ENCODE data around the gene LDLRAD3.

The LDLRAD3 gene

GRCh38 chr11:36213393-36213840, 269.6 kb downstream of the LDLRAD3 start:
- DNase-seq (ENCODE audit: low read depth): no peak

GRCh38 chr11:36214480-36214879, 270.6 kb downstream of the LDLRAD3 start:
- DNase-seq (ENCODE audit: low read depth): no peak

- no peak for DNase-seq (ENCODE audit: low read depth)
Observed at GRCh38 chr11:36214976-36215692, 271.3 kb downstream of the LDLRAD3 start.

- DNase-seq (ENCODE audit: low read depth): no peak
Observed at GRCh38 chr11:36215693-36216060, 271.8 kb downstream of the LDLRAD3 start.

DNA sequence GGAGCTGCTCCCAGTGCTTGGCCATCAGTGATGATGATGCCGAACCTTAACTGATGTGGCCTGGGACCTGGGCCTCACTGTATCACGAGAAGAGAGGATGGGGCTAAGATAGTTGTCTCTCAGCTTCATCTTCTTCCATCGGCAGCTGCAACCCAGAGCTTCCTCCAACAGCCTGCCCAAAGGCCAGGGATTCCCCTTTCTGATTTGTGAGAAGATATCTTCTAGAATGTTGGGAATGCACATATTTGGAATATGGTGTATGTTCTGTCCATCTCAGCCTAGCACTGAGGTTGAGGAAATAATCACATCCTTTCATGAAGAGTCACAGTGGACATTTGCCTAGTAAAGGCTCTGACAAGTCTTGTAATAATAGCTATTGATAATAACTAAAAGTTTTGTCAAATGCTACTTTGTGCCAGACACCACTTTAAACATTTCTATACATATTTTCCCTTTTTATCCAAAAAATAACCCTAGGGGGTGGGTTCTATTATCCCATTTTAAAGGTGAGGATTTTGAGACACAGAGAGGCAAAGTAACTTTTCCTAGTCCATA, 272.3 kb downstream of the LDLRAD3 start:
- no peak for DNase-seq (ENCODE audit: low read depth)

DNA sequence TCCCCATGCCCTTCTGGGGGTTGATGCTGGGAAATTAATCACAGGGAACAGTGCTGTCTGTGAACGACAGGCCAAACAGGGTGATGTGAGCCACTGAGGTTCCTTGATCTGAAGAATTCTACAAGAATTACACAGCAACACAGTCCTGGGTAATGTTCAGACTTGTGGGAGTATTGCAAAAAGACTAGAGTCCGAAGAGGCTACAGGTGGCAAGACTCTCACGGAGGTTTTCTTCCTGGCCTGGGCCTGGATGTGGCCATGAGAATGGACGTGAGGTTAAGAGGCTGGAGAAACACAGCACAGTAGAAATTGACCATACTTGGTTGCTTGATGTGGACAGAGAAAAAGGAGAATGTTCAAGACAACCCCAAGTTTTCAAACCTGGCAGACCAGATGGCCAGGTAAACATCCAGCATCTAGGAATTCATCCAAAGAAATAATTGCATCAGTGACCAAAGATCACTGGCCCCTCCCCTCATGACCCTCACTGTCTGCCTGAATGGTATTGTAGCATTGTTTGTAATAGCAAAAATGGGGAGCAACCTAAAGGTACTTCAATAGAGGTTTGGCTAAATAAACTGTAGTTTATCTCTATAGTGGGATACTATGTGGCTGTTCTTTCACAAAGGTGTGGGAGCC, 274.5 kb downstream of the LDLRAD3 start:
- no peak for DNase-seq (ENCODE audit: low read depth)

DNA sequence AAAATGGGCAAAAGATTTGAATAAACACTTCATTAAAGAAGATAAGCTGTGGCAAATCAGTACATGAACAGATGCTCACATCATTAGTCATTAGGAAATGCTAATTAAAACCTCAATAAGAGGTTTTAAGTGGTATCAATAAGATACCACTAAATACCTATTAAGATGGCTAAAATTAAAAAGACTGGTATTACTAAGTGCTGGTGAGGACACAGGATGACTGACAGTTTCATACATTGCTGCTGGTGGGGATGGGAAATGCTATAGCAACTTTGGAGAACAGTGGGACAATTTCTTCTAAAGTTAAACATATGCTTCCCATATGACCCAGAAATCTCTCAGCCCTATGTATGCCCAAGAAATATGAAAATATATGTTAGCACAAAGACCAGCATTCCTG, 276.1 kb downstream of the LDLRAD3 start:
- no peak for DNase-seq (ENCODE audit: low read depth)

DNA sequence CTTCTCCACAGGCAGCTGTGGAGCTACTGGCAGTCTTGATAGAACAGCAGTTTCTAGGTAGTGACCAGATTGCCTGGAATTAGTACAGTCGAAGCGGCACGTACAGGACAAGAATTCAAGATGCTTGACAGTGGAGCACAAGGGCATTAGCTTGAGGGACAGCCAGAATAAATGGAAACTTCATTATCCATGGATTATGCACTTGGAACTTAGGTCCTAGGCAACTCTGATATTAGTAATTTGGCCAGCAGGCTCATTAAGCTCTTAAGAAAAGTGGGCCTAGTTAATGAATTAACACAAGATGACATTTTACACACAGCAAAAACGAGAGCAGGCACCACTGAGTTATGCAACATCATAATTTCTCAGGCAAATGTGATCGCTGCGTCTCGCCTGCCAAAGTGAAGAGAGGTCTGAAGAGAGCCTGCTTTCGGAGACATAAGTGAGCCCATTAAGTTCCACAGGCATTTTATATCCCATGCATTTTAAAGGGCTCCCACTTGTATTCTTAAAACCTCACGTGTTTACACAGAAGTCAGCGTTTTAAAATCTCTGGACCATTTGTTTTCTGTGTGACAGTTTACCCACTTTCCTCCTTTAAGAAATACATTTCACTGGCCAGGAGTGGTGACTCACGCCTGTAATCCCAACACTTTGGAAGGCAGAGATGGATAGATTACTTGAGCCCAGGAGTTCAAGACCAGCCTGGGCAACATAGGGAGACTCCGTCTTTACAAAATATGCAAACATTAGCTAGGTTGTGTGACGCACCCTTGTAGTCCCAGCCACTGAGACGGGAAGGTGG, 279.2 kb downstream of the LDLRAD3 start:
- DNase-seq (ENCODE audit: low read depth): no peak

DNA sequence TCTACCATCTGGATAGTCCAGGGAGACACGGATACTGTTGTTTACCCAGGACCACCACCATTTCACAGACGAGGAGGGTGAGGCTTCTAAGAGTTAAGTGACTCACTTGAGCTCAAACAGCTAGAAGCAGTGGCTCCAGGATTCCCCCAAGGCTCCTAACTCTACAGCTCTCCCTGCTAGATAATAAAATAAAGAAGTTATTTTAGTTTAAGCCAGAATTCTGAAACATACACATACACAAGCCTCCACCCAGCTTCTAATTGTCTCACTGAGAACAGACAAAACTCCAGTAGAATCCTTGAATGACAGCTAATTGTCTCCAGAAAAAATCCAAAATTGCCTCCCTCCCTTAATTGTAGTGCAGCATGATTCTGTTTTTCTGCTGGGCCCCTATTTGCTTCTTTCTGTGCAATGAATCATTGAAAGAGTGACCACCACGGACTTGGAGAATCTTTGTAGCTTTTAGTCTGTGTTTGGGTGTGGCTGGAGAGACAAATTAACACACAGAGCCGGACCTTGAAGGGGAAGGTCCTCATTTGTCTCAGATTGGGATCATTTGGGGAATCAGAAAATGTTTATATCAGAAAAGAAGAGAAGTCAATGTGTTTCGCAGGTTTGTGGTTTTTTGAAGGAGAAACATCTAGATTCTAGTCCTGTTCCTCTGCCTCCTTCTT, 280.5 kb downstream of the LDLRAD3 start:
- DNase-seq (ENCODE audit: low read depth): no peak

DNA sequence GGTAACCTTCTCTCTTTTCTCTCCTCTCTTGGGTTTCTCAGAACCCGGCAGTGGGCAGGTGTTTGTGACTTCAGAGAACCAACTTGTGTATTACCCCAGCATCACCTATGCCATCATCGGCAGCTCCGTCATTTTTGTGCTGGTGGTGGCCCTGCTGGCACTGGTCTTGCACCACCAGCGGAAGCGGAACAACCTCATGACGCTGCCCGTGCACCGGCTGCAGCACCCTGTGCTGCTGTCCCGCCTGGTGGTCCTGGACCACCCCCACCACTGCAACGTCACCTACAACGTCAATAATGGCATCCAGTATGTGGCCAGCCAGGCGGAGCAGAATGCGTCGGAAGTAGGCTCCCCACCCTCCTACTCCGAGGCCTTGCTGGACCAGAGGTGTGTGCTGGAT, 283.2 kb downstream of the LDLRAD3 start:
- DNase-seq (ENCODE audit: low read depth): no peak

- no peak for DNase-seq (ENCODE audit: low read depth)
Observed at GRCh38 chr11:36228689-36229088, 284.8 kb downstream of the LDLRAD3 start.

- no peak for DNase-seq (ENCODE audit: low read depth)
Observed at GRCh38 chr11:36229091-36229705, 285.3 kb downstream of the LDLRAD3 start.

DNA sequence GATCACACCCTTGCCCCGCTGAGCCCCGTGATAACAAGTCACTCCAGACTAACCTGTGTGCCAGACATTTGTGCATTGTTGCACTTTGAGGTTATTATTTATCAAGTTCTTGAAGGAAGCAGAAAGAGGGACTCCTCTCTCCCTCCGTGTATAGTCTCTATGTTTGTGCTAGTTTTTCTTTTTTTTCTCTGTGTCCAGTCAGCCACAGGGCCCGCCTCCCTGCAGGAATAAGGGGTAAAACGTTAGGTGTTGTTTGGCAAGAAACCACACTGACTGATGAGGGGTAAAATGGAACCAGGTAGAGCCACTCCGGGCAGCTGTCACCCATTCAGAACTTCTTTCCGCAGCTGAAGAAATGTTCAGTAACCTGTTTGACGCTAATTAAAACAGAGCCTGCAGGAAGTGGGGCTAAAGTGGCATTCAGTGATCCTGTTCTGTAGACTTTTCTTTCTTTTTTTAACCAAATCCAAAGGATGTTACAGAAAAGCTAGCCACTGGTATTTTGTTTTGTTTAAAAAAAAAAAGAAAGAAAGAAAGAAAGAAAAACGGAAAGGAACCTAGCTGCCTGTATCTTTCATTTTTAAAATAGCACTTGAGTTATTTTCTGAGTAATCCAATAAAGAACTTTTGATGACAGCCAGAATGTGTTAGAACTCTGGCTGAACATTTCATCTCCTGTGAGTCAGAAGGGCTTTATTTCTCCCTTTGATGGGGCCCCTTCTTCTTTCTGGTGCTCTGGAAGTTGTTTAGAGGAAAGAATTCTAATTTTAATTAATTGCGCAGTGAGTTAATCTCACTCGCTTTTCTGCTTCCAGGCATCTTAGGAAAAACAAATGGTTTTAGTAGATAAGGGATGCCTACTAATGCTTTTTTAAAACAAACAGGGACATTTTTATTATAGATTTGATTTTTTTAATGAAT, 287.2 kb downstream of the LDLRAD3 start:
- DNase-seq (ENCODE audit: low read depth): no peak

GRCh38 chr11:36233204-36233603, 289.3 kb downstream of the LDLRAD3 start:
- DNase-seq (ENCODE audit: low read depth): no peak

GRCh38 chr11:36234825-36235224, 291.0 kb downstream of the LDLRAD3 start:
- DNase-seq (ENCODE audit: low read depth): no peak

DNA sequence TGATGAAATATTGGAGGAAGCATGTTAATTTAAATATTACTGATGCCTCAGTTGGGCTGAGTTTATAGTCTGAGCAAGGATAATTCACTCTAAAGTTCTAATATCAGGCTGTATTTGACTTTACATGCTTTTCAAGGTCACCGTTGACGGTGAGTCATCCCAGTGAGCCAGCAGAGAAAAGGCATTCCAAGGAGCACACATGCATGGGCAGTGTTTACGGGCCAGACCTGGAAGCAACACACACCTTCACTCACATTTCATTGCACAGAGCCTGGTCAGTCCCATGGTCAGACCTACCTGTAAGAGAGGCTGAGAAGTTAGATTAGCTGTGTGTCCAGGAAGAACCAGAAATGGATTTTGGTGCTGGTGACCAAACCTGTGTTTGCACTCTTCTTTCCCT, 291.9 kb downstream of the LDLRAD3 start:
- DNase-seq (ENCODE audit: low read depth): no peak

DNA sequence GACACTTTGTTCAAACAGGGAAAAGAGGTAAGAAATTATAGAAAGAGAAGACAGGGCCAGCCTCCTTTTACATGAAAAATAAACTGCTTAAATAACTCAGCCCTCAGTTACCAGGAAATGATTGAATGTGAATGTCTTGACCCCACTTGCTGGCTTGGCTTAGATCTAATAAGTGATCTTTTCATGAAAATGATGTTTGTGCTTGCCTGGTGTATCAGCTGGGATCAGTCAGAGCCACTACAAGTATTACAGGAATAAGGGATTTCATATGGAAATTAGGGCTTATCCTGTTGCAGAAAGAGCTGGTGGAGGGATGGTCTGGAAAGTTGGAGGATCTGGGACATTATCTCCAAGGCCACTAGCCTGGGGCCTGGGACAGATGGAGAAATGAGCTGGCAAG, 293.5 kb downstream of the LDLRAD3 start:
- no peak for DNase-seq (ENCODE audit: low read depth)

- DNase-seq (ENCODE audit: low read depth): no peak
Observed at GRCh38 chr11:36238036-36238631, 294.3 kb downstream of the LDLRAD3 start.

GRCh38 chr11:36238881-36239280, 295.0 kb downstream of the LDLRAD3 start:
- no peak for DNase-seq (ENCODE audit: low read depth)

GRCh38 chr11:36239636-36240035, 295.8 kb downstream of the LDLRAD3 start:
- no peak for DNase-seq (ENCODE audit: low read depth)

All from stimulated activated CD8-positive, alpha-beta memory T cell treated with anti-CD3 and anti-CD28 coated beads, Interleukin-7, amount 100 ng/mL, for 24 hours (primary cell).